Measurements from ENCODE around the gene EIF4G1. TPM values are rescaled to one million over a fixed set of nuclear protein-coding genes. Genes with fewer than 3 reads are reported as not detected.

The EIF4G1 gene
- total and polyA plus RNA-seq, 2 of the 8 experiments (the other 6 are each of a cell fraction or from before 2014, with no cell fraction given): 318 to 473 TPM

DNA sequence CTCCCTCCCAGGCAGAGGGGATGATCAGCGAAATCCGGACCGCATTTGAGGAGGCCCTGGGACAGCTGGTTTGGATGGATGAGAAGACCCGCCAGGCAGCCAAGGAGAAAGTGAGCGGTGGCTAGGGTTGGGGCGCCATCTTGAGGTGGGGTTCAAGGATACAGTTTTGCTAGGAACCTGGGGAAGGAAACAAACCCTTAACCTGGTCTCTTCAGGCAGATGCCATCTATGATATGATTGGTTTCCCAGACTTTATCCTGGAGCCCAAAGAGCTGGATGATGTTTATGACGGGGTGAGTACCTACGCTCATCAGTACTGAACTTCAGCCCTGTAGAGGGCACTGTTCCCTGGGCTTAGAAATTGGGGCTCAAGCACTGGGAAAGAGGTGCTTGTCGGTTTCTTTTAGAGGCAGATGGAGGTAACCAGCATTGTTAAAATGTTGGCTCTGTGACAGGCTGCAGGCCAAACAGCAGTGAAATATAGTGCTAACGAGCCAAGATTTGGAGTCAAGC lies 24.9 kb upstream of the EIF4G1 start:
- peak; percentile 57 to 91 for DNase-seq (ENCODE audit: low read depth in 1 of 2, low spot score in 2 of 2)
- no peak overlapping the region for H3K18ac ChIP-seq (ENCODE audit: extremely low read depth, low read length)
- H3K27ac ChIP-seq (ENCODE audit: low read depth, low read length): no peak overlapping the region
- H3K9me3 ChIP-seq (ENCODE audit: insufficient read depth in 2 of 2, low read depth in 1 of 2, low read length in 1 of 2): no peaks in the 10 kb centered on the region
- H2BK15ac ChIP-seq (ENCODE audit: low read length): no peak overlapping the region
- H2BK12ac ChIP-seq (ENCODE audit: low read depth, low read length): no peak overlapping the region
- no peak overlapping the region for H3K14ac ChIP-seq (ENCODE audit: insufficient read length)
- H3K4me2 ChIP-seq (ENCODE audit: insufficient read depth in 1 of 2, low read depth in 2 of 2, low read length in 2 of 2): no peak overlapping the region
- no peak for TF ChIP-seq EP300 (IDR thresholded peaks at IDR 0.05; ENCODE audit: borderline replicate concordance in 1 of 2, low read depth in 2 of 2, low read length in 2 of 2)
- no peak for TF ChIP-seq ZNF274 (IDR thresholded peaks at IDR 0.05; ENCODE audit: borderline replicate concordance, extremely low read depth, low read length)
- TF ChIP-seq CTCF (IDR thresholded peaks at IDR 0.05; ENCODE audit: control extremely low read depth in 1 of 3, insufficient read depth in 1 of 3, low read depth in 1 of 3, low read length in 3 of 3): peak; percentile 63 to 82 (median 78)
- peak; percentile 94 to 96 for TF ChIP-seq RAD21 (IDR thresholded peaks at IDR 0.05 in 1 of 2, conservative IDR thresholded peaks at IDR 0.05 in 1 of 2; ENCODE audit: low read depth in 2 of 2, low read length in 2 of 2)
- TF ChIP-seq, protein P1, sequence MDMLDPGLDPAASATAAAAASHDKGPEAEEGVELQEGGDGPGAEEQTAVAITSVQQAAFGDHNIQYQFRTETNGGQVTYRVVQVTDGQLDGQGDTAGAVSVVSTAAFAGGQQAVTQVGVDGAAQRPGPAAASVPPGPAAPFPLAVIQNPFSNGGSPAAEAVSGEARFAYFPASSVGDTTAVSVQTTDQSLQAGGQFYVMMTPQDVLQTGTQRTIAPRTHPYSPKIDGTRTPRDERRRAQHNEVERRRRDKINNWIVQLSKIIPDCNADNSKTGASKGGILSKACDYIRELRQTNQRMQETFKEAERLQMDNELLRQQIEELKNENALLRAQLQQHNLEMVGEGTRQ (IDR thresholded peaks at IDR 0.05; ENCODE audit: low read length): no peak
- TF ChIP-seq CEBPB (IDR thresholded peaks at IDR 0.05; ENCODE audit: low read depth, low read length): no peak
- 0 out of 2 replicates have a peak, but pooled peaks have one; percentile 50 for TF ChIP-seq YY1 (IDR thresholded peaks at IDR 0.05; ENCODE audit: low read depth, low read length)
- H4K8ac ChIP-seq (ENCODE audit: extremely low read depth, insufficient read depth, low read length): no peak overlapping the region
- no peaks in the 10 kb centered on the region for H3K79me1 ChIP-seq (ENCODE audit: low read depth, low read length)
- CTCF ChIA-PET (ENCODE audit: partially characterized antibody): interaction anchor here (0.6 to 8.3 kb wide), 32 partner anchors 8 to 446 kb away, joined by 3 to 52 read pairs (median 3); partner anchors contain the start of genes EEF1AKMT4 and VWA5B2
- H3K23me2 ChIP-seq (ENCODE audit: low read depth, low read length): no peaks in the 10 kb centered on the region
- WGBS, 2 experiments (ENCODE audit: extremely low coverage in 1 of 2, insufficient coverage in 1 of 2, insufficient read length in 1 of 2, insufficient replicate concordance in 2 of 2, low coverage in 1 of 2, low lambda C conversion rate in 2 of 2, missing lambda C conversion rate in 1 of 2): 16% methylated on average over 10 of the region's 10 CpGs; no CpG with 5 or more reads in 1 of the 2 experiments
- no peak overlapping the region for H3K4me3 ChIP-seq (ENCODE audit: extremely low read depth in 1 of 4, insufficient read depth in 2 of 4, low read depth in 3 of 4, low read length in 4 of 4)
- H3K27me3 ChIP-seq (replicated peaks in 1 of 4; ENCODE audit: control insufficient read depth in 3 of 4, extremely low read depth in 1 of 4, insufficient read depth in 3 of 4, low read length in 3 of 4): no peaks in the 10 kb centered on the region
- peaks cover 0 to 2% (median 0%) of the 10 kb centered on the region in 4 experiments; a peak in 2 of 7 replicates for H3K4me1 ChIP-seq (replicated peaks in 1 of 4; ENCODE audit: control insufficient read depth in 3 of 4, insufficient read depth in 4 of 4, low read length in 3 of 4)
- H3K9ac ChIP-seq (replicated peaks in 1 of 4; ENCODE audit: extremely low read depth in 1 of 4, low read depth in 3 of 4, low read length in 3 of 4): no peak overlapping the region
- no peak overlapping the region for H3K4ac ChIP-seq (replicated peaks; ENCODE audit: insufficient read length, low read depth, low read length)
- H3K23ac ChIP-seq (ENCODE audit: insufficient read length): no peak overlapping the region
- no peak overlapping the region for H2AK5ac ChIP-seq (ENCODE audit: low read depth, low read length)
- no peaks in the 10 kb centered on the region for H3K79me2 ChIP-seq (ENCODE audit: control insufficient read depth in 1 of 2, insufficient read depth in 2 of 2, low read length in 2 of 2)
- no peak overlapping the region for H2BK120ac ChIP-seq (replicated peaks; ENCODE audit: low read depth, low read length)
- POLR2A ChIA-PET (ENCODE audit: partially characterized antibody): interaction anchor here (0.5 to 0.8 kb wide), 2 partner anchors 136 to 271 kb away, joined by 3 read pairs; no protein-coding TSS in a partner anchor
- H4K5ac ChIP-seq (ENCODE audit: insufficient read length, low read depth, low read length): no peak overlapping the region
- no peak overlapping the region for H4K91ac ChIP-seq (replicated peaks; ENCODE audit: insufficient read length, low read length)
- H2BK5ac ChIP-seq (ENCODE audit: low read depth, low read length): no peak overlapping the region
- no peaks in the 10 kb centered on the region for H3K36me3 ChIP-seq (ENCODE audit: control insufficient read depth in 2 of 4, insufficient read depth in 4 of 4, low read length in 3 of 4)
- no peak overlapping the region for H2AFZ ChIP-seq (ENCODE audit: low read length)
- FAIRE-seq: peak; percentile 91
- no peaks in the 10 kb centered on the region for H4K20me1 ChIP-seq (replicated peaks in 1 of 2; ENCODE audit: control insufficient read depth in 1 of 2, insufficient read depth in 2 of 2, low read length in 2 of 2)
- H3K56ac ChIP-seq (replicated peaks; ENCODE audit: insufficient read length, low read depth, low read length): no peak overlapping the region
- H2BK20ac ChIP-seq (ENCODE audit: low read length): no peak overlapping the region

Measured in H1 (cell line).